HG03378 (cell line): ENCODE results near the gene ZNF660.
"Not testable (repeated sequence)": the region's sequence is repeated elsewhere in the genome, so short reads cannot be mapped to it uniquely, and the experiment has no call there.

Source experiments
- ATAC-seq: cut with Tn5 transposase; IDR thresholded peaks from one replicate; pipeline ENCODE4 v1.9.1; 2021; ENCODE audit warnings: mild to moderate bottlenecking, moderate library complexity; ENCODE audit not compliant: unreplicated experiment

ZNF660 gene

GRCh38 chr3:44584646-44585501 is at the start of gene ZNF660:
ZNF660 (plus strand) TSS chr3:44584964; CDS start chr3:44594194, 9,230 bp downstream.
- ATAC-seq = no peak

DNA sequence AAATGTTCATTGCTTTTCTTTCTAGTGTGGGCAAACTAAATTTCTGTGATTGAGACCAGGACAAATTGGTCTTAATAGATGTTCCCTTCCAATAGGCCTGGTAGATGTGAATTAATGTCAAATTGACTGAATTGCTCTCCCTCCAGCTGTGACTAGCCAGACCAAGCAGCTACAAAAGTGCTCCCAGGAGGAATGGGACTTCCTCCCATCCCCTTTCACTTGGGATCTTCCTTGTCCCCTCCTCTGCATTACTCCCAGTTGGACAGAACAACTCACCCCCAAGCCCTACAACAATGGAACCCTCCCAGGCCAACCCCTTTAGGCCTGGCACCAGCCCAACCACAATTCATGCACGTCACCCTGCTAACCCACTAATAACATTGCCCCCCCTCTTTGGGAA is 49.4 kb upstream of the ZNF660 start:
- ATAC-seq = no peak

DNA sequence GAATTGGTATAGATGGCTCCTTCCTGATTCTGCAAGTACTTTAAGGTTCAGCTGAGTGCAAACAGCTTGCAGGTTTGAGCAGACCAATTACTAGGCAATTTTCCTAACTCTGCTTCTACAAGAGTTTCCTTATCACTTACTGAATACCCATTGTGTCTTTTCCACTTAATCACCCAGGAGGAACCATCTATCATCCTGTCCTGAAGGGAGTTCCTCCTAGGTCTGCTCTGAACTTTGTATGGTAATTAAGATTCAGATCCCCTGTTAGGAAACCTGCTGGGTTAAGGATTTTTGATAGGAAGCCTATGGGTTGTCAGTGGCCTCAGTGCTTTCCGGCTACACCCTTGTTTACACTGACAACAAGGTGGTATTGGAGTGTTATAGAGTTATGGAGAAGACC is 40.0 kb upstream of the ZNF660 start:
- ATAC-seq = not testable (repeated sequence)

DNA sequence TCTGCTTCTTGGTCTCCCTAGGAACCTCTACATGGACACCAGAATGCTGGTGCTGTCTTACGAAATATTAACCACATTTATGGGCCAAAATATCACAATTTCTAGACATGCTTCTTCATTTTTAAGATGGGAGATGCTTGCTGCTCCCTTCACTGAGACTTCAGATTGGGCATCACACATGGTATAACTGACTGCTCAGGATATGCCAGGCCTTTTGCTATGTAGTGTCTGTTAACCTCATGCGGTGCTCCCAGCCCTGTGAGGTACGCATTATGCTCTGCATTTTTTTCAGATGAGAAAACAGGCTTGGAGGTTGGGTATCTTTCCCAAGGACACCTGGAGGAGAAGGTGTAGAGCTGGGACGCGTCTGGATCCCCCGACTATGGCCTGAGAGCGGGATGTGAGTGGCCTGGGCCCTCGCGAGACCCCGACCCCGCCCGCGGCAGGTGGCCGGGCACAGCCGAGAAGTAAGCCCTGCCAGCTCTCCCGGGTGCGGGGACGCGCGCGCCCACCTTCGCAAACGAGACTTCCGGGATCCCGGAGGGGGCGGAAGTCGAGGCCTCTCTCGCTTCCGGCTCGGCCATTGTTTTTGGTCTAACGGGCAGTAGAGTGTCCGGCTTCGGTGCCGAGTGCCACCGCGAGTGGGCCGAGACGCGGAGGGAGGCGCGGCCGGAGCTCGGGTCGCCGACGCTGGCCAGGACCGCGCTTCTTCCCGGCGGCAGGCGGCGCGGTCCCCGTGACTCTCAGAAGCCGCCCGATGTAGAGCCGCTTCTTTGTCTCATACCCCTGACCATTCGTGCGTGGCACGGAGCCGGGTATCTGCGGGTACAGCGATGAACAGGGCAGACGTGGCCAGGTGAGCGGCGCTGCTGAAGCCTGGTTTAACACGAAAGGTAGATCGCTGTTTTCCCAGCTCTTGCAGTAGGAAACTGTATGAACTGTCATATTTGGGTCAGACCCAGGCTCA is 29.9 kb upstream of the ZNF660 start, which contains the start of gene ZKSCAN7:
TSS of gene ZKSCAN7 (plus strand) at position 568 of the 967 bp plus-strand sequence. CDS start 1,855 bp downstream, outside the sequence.
- no peak for ATAC-seq

DNA sequence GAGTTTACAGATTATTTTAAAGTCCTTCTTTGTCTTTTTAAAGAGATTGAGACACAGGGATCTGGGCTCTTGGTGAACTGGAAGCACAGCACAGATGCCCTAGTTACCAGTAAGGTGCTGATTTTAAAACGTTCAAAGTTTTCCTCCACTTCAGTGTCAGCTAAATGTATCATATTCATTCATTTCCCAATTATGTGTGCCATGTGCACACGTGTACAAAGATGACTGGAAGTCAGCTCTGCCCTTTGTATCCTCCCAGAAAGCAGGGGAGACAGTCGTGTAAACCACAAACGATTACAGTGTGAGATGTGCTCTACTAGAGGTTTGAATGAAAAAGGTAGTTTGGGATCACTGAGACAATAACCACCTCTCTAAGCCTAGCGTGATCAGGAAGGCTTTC is 29.0 kb upstream of the ZNF660 start:
- ATAC-seq = no peak

DNA sequence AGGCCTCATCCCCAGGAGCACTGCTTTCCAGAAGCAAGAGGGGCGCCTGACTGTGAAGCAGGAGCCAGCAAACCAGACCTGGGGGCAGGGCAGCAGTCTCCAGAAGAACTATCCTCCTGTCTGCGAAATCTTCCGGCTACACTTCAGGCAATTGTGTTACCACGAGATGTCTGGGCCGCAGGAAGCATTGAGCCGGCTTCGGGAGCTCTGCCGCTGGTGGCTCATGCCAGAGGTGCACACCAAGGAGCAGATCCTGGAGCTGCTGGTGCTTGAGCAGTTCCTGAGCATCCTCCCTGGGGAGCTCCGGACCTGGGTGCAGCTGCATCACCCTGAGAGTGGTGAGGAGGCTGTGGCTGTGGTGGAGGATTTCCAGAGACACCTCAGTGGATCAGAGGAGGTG is 27.7 kb upstream of the ZNF660 start:
- ATAC-seq = no peak

DNA sequence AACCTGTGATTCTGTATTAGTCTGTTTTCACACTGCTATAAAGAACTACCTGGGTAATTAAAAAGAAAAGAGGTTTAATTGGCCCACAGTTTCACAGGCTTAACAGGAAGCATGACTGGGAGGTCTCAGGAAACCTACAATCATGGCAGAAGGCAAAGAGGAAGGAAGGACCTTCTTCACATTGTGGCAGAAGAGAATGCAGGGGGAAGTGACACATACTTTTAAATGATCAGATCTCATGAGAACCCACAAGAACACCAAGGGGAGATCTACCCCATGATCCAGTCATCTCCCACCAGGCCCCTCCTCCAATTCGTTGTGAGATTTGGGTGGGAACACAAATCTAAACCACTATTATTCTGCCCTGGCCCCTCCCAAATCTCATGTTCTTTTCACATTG is 23.7 kb upstream of the ZNF660 start:
- ATAC-seq = no peak

GRCh38 chr3:44562147-44562546 is 22.6 kb upstream of the ZNF660 start:
- no peak for ATAC-seq

DNA sequence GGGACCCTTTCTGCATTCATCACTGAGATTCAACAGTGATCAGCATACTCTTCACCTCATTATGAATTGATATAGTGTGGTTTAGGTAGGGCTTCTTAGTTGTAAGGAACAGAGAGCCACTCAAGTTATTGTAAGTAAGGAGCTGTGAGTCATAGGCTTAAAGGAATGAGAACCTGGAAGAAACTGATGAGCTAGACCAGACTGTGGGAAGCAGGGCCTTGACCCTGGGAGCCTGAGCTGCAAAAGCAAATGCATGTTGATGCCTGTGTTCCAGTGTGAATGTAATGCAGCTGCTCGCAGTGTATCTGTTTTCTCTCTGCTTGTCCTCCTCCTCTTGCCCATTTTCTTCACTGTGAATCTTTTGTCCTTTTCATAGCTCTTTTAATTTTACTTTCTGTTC is 16.2 kb upstream of the ZNF660 start:
- ATAC-seq = no peak

- no peak for ATAC-seq
These were observed 13.7 kb upstream of the ZNF660 start for GRCh38 chr3:44571024-44571423.

DNA sequence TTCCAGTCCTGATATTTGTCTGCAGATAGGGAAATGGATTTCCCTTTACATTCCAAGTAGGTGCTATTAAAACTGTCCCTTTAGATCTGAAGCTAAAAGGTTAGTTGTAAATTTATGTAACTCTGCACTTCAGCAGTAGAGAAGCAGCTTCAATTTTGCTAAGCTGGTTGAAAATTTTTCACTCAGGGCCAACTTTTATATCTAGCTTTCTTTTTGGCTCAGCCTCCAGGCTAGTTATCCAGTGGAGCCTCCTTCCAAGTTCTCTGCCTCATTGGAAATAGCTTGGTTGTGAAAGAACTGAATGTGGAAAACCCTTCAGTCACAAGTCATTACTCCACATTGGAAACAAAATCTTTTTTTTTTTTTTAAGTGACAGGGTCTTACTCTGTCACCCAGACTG is 8.2 kb upstream of the ZNF660 start:
- ATAC-seq = no peak

DNA sequence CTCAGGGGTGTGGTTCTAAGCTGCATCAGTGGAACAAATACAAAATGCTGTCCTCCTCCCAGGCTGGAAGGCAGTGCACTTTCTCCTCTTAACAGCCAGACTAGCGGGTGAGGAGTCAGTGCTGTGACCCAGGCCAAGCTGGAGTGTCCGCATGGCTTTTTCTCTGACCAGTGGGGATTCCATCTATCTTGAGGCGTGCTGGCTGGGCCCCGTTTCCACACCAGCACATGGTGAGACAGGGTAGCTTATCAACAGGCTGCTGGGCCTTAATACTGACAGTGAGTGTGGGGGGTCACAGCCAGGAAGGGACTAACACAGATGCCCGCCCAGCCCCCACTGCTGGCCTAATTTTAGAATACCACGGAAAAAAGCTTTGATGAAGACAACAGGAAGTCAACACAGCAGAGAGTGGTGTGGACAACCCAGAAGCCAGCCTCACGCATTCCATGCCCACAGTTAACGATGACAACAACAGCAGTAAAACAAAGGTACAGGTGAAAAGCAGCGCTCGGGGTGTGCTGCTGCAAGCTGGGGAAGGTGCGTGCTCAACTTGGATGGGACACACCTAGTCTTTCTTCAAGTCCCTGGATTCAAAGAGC is 7.3 kb upstream of the ZNF660 start:
- not testable (repeated sequence) for ATAC-seq

DNA sequence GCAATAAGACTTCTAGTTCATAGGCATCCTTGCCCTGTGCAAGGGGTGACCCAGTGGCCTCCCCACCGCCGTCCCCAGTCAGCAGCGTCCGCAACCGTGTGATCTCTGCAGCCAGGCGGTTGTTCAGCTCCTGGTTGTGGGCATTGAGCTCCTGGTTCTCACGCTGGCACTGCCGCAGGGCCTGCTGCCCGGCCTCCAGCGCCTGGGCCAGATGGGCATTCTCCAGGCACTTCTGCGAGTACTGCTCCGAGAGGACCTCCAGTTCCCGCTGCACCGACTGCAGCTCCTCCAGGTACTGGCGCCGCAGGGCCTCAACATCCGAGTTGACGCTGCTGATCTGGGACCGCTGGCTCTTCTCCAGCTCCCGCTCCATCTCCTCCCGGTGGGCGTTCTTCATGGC is 6.4 kb upstream of the ZNF660 start:
- not testable (repeated sequence) for ATAC-seq

- ATAC-seq = not testable (repeated sequence)
These were observed 5.7 kb upstream of the ZNF660 start for GRCh38 chr3:44578924-44579515.

GRCh38 chr3:44579749-44580148 is 5.0 kb upstream of the ZNF660 start:
- ATAC-seq = not testable (repeated sequence)

- ATAC-seq = not testable (repeated sequence)
These were observed 3.8 kb upstream of the ZNF660 start for GRCh38 chr3:44580971-44581370.

GRCh38 chr3:44596621-44597020 is 11.9 kb downstream of the ZNF660 start:
- ATAC-seq = no peak

- ATAC-seq = no peak
These were observed 17.0 kb downstream of the ZNF660 start for GRCh38 chr3:44601749-44602148.

- no peak for ATAC-seq
These were observed 27.9 kb downstream of the ZNF660 start for GRCh38 chr3:44612678-44613077.

GRCh38 chr3:44624749-44625480 is 40.2 kb downstream of the ZNF660 start, which contains the start of gene ZNF197:
ZNF197 (plus strand) TSS chr3:44625036; CDS start chr3:44629155, 4,119 bp downstream.
- ATAC-seq = peak; percentile 84
